KG1 (cell line): ENCODE measurements around the gene CCNK.

Experiments used
- DNase-seq: peaks from one replicate; lab custom pipeline; 2025; lab: John Stamatoyannopoulos, UW

Gene CCNK

DNA sequence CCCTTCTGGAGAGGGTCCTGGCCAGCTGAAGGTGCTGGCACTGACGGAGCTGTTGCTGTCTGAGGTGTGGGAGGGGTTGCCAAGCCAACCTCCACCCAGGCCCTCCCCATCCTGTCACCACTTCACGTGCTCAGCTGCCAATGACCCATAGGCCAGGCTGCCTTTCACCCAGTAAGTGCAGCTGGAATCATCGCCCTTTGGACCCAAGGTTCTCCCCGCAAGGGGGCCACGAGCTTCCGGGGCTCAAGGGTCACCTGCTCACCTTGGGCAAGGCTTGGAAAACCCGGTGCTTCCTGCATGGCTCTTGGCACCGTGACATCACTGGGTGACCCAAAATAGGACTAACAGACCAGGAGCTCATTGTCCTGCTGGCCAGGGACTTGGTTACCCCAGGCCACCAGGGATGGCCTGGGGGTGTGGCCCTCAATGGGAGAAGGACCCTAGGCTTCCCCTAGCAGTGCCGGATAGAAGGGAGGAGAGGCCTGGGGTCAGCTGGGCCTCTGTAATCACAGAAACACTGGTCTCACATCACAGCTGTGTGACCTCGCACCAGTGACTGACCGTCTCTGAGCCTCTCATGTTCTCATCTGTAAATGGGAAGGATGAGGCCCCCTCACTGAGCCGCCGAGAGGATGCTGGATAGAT lies 71.5 kb downstream of the CCNK start:
- no peak for DNase-seq

DNA sequence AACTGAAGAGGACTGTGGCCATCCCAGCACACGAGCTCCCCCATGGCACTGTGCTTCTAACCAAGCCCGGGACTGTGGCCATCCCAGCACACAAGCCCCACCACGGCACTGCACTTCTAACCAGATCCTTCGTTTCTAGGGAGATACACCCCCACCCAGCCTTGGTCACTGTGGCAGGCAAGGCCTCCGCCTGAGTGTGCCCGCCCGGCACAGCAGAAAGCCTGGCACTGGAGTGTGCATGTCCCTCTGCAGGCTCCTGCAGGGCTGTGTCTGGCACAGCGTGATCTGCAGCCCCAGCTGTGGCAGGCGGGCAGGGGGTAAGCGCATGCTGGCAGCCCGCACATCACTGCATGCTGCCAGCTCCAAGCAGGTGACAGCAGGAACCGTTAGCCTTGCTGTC lies 73.0 kb downstream of the CCNK start:
- DNase-seq, result no peak

DNA sequence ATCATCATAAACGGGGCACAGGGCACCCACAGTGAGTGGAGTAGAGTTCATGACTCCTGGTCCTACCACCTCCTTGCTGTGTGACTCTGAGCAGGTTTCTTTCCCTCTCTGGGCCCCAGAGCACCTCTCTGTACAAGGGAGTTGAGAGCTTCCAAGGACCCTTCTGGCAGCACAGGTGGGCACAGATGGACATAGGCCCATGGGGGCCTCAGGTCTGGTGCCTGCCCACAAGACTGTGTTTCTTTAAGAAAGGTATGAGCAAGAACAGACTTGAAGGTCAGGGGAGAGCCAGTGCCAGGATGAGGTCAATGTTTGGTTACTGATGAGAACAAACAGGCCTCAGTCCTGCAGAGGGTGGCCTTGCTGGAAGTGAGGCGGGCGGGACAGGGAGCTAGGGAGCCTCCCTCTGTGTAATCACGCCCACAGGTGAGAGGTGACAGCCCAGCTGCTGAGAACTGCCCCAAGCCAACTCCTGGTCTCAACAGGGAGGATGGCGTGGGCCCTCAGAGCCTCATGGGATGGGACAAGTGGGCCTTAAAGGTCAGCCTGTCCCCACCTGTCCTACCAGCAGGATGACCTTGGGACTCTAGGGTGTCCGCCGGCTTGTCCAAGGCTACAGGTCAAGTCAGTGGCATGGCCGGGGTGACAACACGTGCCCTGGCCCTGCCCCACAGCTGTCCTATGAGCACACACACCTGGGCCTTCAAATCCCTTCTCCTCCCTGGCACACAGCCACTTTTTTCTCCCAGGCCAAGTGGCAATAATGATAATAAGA lies 73.7 kb downstream of the CCNK start:
- no peak for DNase-seq

GRCh38 chr14:99556134-99556791 lies 75.1 kb downstream of the CCNK start:
- DNase-seq, result no peak

DNA sequence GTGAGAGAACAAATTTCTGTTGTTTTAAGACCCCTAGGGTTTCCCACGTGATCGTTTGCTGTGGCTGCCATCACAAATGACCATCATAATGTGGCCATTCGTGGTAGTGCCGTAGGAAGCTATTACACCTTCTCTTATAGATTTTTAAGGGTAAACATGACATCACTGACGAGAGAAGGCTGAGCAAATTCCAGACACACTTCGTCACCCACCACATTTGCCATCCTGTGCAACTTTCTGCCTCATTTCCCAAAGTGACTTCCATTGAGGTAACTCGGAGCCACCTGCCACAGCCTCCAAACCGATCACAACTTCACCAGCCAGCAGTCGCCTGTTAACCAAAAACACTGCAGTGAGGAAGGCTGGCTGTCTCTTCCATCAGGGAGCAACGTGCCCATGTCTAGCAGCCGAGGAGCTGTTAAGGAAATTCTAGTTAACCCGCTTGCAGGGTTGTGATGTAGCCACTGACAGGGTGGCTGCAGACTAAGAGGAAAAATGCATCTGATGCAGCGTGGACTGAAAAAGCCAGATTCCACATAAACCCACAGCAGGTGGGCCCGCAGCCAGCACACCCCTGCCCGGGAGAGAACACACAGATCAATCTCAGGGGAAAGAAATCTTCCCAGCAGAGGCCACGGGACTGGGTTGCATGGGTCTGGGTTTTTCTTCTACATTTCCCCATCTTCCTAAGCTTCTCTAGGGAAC lies 78.2 kb downstream of the CCNK start:
- DNase-seq, result no peak

GRCh38 chr14:99560403-99560802 lies 79.2 kb downstream of the CCNK start:
- no peak for DNase-seq

DNA sequence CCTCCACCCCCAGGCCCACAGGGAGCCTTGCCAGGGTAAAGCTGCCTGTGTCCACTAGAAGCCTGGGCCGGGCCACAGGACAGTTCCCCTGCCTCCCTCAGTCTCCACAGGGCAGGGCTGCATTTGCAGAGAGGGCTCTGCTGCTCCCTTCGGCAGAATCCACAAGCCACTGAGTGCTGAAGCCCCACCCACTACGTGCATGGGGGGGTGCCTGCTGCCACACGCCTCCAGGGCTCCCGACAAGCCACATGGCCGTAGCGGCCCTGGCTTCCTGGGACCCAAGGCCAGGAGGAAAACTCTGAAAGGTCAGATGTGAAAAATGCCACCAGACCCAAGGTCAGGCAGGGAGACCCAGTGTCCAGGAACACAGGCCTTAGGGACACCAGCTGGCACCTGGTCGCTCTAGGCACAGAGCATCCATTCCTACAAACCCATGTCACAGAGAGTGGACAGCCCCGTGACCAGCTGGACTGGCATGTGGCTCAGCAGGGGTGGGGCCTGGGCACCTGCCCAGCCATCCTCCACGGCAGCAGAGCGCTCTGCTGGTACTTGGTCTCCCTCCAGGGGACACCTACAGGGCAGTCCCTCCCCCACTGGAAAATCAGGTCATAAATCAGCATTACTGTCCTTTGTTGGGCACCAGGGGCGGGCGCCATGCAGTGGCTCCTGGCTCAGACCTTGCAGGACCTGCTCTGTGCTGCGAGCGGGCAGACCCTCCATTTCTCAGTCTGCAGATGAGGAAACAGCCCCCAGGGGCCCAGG lies 79.9 kb downstream of the CCNK start:
- no peak for DNase-seq

DNA sequence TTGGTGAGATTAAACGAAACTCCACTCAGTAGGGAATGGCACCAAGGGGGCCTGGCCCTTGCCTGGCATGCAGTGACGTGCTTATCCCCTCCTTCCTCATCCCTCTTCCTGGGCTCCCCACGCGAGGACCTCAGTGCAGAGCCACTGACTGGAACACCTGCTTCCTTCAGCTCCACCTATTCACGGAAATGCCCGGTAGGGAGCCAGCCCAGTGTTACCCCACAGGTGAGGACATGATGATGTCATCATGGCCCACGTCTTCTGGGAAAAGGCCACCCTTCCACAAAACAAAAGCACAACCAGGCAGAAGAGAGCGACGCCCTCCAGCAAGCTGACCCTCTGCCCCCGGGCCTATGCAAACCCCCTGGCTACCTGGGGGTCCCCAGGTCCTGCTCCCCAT lies 80.7 kb downstream of the CCNK start:
- no peak for DNase-seq
